Panc1 (cell line): Measurements from ENCODE around the gene SLC6A11. TPM values are rescaled to one million over a fixed set of nuclear protein-coding genes. Genes with fewer than 3 reads are reported as not detected.

Experiments used
- ATAC-seq: fragments of 200-7000 bp; cut with Tn5 transposase; 2 replicates; pipeline ENCODE4 v1.9.1; 2020; ENCODE audit warnings: mild to moderate bottlenecking, moderate library complexity
- BruUV-seq: library from RNA; stranded (reverse); fragments of 400-500 nt; replicated peaks from 2 replicates; lab custom pipeline; 2021; lab: Mats Ljungman, UMichigan
- CTCF ChIA-PET: fragments of 300-600 bp; sonication (Branson Sonifier 250); formaldehyde crosslinking; loops from one replicate; lab custom pipeline; 2022; ENCODE audit warnings: antibody characterized with exemption; lab: Charles Lee
- POLR2A ChIA-PET: fragments of 300-600 bp; sonication (Branson Sonifier 250); formaldehyde crosslinking; loops from one replicate; lab custom pipeline; 2022; ENCODE audit warnings: antibody characterized with exemption; lab: Charles Lee
- DNase-seq: peaks from one replicate; pipeline ENCODE4 v3.0.0-alpha.2; 2010; ENCODE audit warnings: low read depth, low spot score
- H3K27ac ChIP-seq: 2 replicates; pipeline ENCODE4 v1.5.1; 2011; ENCODE audit warnings: mild to moderate bottlenecking, low read length, inconsistent platforms
- H3K27me3 ChIP-seq: fragments of 200-500 bp; sonication (Bioruptor generic); 2 replicates; pipeline ENCODE4 v1.6.0; 2014; ENCODE audit warnings: low read length, inconsistent platforms; ENCODE audit not compliant: control insufficient read depth, insufficient read depth
- H3K36me3 ChIP-seq: fragments of 200-500 bp; sonication (Bioruptor generic); 2 replicates; pipeline ENCODE4 v1.5.1; 2014; ENCODE audit warnings: inconsistent platforms, mild to moderate bottlenecking, low read length, moderate library complexity; ENCODE audit not compliant: control insufficient read depth, insufficient read depth
- H3K4me1 ChIP-seq: 2 replicates; pipeline ENCODE4 v1.5.1; 2011; ENCODE audit warnings: inconsistent platforms, mild to moderate bottlenecking, low read length, moderate library complexity; ENCODE audit not compliant: control insufficient read depth, insufficient read depth
- H3K4me3 ChIP-seq, 2 experiments: 2 replicates each; pipeline ENCODE4 v1.5.1; 2011 to 2012; ENCODE audit warnings: low read depth in 2 of 2, low read length in 2 of 2, mild to moderate bottlenecking in 2 of 2, inconsistent platforms in 1 of 2, moderate library complexity in 1 of 2
- H3K9me3 ChIP-seq: fragments of 200-500 bp; sonication (Bioruptor generic); 2 replicates; pipeline ENCODE4 v1.5.1; 2014; ENCODE audit warnings: low read depth, mild to moderate bottlenecking, inconsistent platforms, low read length, moderate library complexity; ENCODE audit not compliant: control insufficient read depth, insufficient read depth
- CTCF ChIP-seq: fragments of 450-650 bp; IDR thresholded peaks from 2 replicates; pipeline ENCODE4 v1.5.1; 2017; ENCODE audit warnings: mild to moderate bottlenecking
- POLR2AphosphoS5 ChIP-seq: IDR thresholded peaks from 2 replicates; pipeline ENCODE4 v1.6.1; 2012; ENCODE audit warnings: mild to moderate bottlenecking, low read depth, low read length, moderate library complexity
- REST ChIP-seq, 2 experiments: IDR thresholded peaks; 2 replicates each; pipeline ENCODE4 v1.6.1; 2011 to 2012; ENCODE audit warnings: low read depth in 2 of 2, control low read depth in 1 of 2, low read length in 1 of 2, mild to moderate bottlenecking in 1 of 2, moderate library complexity in 1 of 2; ENCODE audit not compliant: insufficient read depth in 1 of 2
- SIN3A ChIP-seq: IDR thresholded peaks from 2 replicates; pipeline ENCODE4 v1.6.1; 2012; ENCODE audit warnings: low read depth, mild to moderate bottlenecking, low read length, moderate library complexity, borderline replicate concordance; ENCODE audit not compliant: insufficient read depth
- TCF7L2 ChIP-seq: IDR thresholded peaks from 2 replicates; pipeline ENCODE4 v1.6.1; 2011; ENCODE audit warnings: mild to moderate bottlenecking, low read depth, low read length, inconsistent platforms
- in situ Hi-C: cut with HindIII; loops from 2 replicates; pipeline ENCODE4 v1.10.0; 2016; ENCODE audit warnings: low sequenced_read_pairs, low pct_unique_long_range_greater_than_20kb
- intact Hi-C: fragments of 100-400 bp; cut with micrococcal nuclease; formaldehyde crosslinking; loops from one replicate; pipeline ENCODE4 v1.10.0; 2022; ENCODE audit not compliant: unreplicated experiment
- total RNA-seq: library from RNA; stranded (reverse); gene quantifications from one replicate; pipeline ENCODE4 v1.2.1, GENCODE V29; 2021; ENCODE audit not compliant: unreplicated experiment

Gene SLC6A11
- total RNA-seq, 1 experiment from 2014 or later = not detected

GRCh38 chr3:10952525-10952924, 136.5 kb downstream of the SLC6A11 start:
- no peaks in the 10 kb centered on the region for H3K4me1 ChIP-seq
- TF ChIP-seq POLR2AphosphoS5 (no peak), SIN3A (no peak), CTCF (no peak), REST (IDR thresholded peaks at IDR 0.05; ENCODE audit: insufficient read depth in 1 of 2, low read depth in 2 of 2, low read length in 1 of 2) (no peak), TCF7L2 (no peak)
- DNase-seq = no peak
- ATAC-seq = no peak
- H3K27ac ChIP-seq = no peak overlapping the region
- in situ Hi-C loops = no loop called here
- H3K4me3 ChIP-seq = no peak overlapping the region
- CTCF ChIA-PET = no interaction called here
- H3K36me3 ChIP-seq = no peaks in the 10 kb centered on the region
- intact Hi-C loops = no loop called here
- H3K9me3 ChIP-seq = no peaks in the 10 kb centered on the region
- BruUV-seq = no TSS peak
- POLR2A ChIA-PET = no interaction called here
- H3K27me3 ChIP-seq = no peaks in the 10 kb centered on the region

- no peaks in the 10 kb centered on the region for H3K9me3 ChIP-seq
- no peak for DNase-seq
- no peak for TF ChIP-seq TCF7L2
- no peak for TF ChIP-seq SIN3A
- H3K27ac ChIP-seq = no peak overlapping the region
- no peaks in the 10 kb centered on the region for H3K4me1 ChIP-seq
- H3K27me3 ChIP-seq = no peaks in the 10 kb centered on the region
- H3K4me3 ChIP-seq = no peak overlapping the region
- in situ Hi-C loops = no loop called here
- CTCF ChIA-PET = no interaction called here
- POLR2A ChIA-PET = no interaction called here
- no peaks in the 10 kb centered on the region for H3K36me3 ChIP-seq
- no TSS peak for BruUV-seq
- intact Hi-C loops = no loop called here
- no peak for ATAC-seq
Measured at GRCh38 chr3:10954740-10955139, 138.7 kb downstream of the SLC6A11 start.

GRCh38 chr3:10955711-10956453, 139.9 kb downstream of the SLC6A11 start:
- BruUV-seq = no TSS peak
- Histone ChIP-seq H3K27ac (no peak overlapping the region), H3K27me3 (no peaks in the 10 kb centered on the region), H3K9me3 (no peaks in the 10 kb centered on the region), H3K4me3 (no peak overlapping the region), H3K4me1 (no peaks in the 10 kb centered on the region), H3K36me3 (no peaks in the 10 kb centered on the region)
- ChIA-PET POLR2A (no interaction called here), CTCF (no interaction called here)
- TF ChIP-seq CTCF (no peak), TCF7L2 (no peak), REST (IDR thresholded peaks at IDR 0.05; ENCODE audit: insufficient read depth in 1 of 2, low read depth in 2 of 2, low read length in 1 of 2) (no peak), POLR2AphosphoS5 (no peak)
- ATAC-seq (no peak), DNase-seq (no peak)
- intact Hi-C loops = no loop called here
- in situ Hi-C loops = no loop called here
